ENCODE measurements around the gene LRRC36.

DNA sequence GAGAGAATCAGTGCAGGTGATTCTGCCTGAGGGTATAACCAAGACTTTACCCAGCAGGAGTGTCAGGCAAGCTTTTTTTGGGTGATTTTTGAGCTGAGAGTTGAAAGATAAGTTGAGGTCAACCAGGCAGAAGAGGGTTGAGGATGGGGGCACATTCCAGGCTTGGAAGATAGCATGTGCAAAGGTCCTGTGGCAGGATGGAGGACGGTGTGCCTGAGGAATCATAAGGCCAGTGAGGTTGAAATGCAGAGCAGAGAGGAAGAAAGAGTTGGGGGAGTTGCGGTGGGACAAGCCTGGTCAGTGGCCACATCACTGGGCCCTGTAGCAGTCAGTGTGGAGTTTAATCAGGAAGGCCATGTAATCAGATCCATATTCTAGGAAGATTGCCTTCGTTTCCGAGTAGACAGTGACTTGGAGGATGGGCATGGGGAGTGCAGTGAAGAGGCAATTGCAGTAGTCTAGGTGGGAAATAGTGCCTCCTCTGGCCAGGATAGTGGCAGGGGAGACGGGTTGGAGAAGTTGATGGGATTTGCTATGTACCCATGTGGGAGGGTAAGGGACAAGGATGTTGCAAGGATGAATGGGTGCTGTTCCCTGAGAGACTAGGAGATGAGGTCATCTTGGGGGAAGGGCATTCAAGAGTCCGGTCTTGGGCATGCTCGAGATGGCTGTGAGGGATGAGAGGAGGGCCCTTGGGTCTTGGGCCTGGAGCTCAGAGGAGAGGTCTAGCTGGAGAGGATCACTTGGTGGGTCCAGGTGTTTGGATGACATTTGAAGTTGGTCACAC lies 43.4 kb upstream of the LRRC36 start:
- TF ChIP-seq CTCF (conservative IDR thresholded peaks at IDR 0.05; ENCODE audit: low read length): peak; percentile 19; the same call in 1 of the 2 replicates
- no peak for TF ChIP-seq EZH2phosphoT487 (IDR thresholded peaks at IDR 0.05; ENCODE audit: borderline replicate concordance)

Measured in Loucy (cell line).